Measurements from ENCODE around the gene GLI3. TPM values are rescaled to one million over a fixed set of nuclear protein-coding genes. Genes with fewer than 3 reads are reported as not detected.

Gene GLI3
- total RNA-seq, 2 donors from 2014 or later, result 0.17 to 0.74 TPM

- ATAC-seq (replicated peaks), result no peak
- H3K36me3 Mint-ChIP-seq (ENCODE audit: low read depth), result no peaks in the 10 kb centered on the region
- no peaks in the 10 kb centered on the region for H3K9me3 Mint-ChIP-seq
- H3K4me1 Mint-ChIP-seq, result no peaks in the 10 kb centered on the region
- H3K4me3 Mint-ChIP-seq, result no peak overlapping the region
- no peak overlapping the region for H3K27ac Mint-ChIP-seq
- H3K27me3 Mint-ChIP-seq, result peaks cover 5% of the 10 kb centered on the region
Observed at GRCh38 chr7:41975849-41976248, 261.2 kb downstream of the GLI3 start.

- H3K27me3 Mint-ChIP-seq, result no peaks in the 10 kb centered on the region
- H3K27ac Mint-ChIP-seq, result no peak overlapping the region
- H3K36me3 Mint-ChIP-seq (ENCODE audit: low read depth), result no peaks in the 10 kb centered on the region
- no peaks in the 10 kb centered on the region for H3K9me3 Mint-ChIP-seq
- no peaks in the 10 kb centered on the region for H3K4me1 Mint-ChIP-seq
- ATAC-seq (replicated peaks), result no peak
- no peak overlapping the region for H3K4me3 Mint-ChIP-seq
Observed at GRCh38 chr7:41974870-41975557, 262.0 kb downstream of the GLI3 start.

- Mint-ChIP-seq H3K27me3 (no peaks in the 10 kb centered on the region), H3K4me1 (no peaks in the 10 kb centered on the region), H3K27ac (no peak overlapping the region), H3K9me3 (no peaks in the 10 kb centered on the region), H3K4me3 (no peak overlapping the region), H3K36me3 (ENCODE audit: low read depth) (no peaks in the 10 kb centered on the region)
- no peak for ATAC-seq (replicated peaks)
Observed at GRCh38 chr7:41973202-41973730, 263.7 kb downstream of the GLI3 start.

- Mint-ChIP-seq H3K4me1 (no peaks in the 10 kb centered on the region), H3K4me3 (no peak overlapping the region), H3K27ac (no peak overlapping the region), H3K36me3 (ENCODE audit: low read depth) (no peaks in the 10 kb centered on the region), H3K27me3 (no peaks in the 10 kb centered on the region), H3K9me3 (no peaks in the 10 kb centered on the region)
- no peak for ATAC-seq (replicated peaks)
Observed at GRCh38 chr7:41972776-41973175, 264.2 kb downstream of the GLI3 start.

GRCh38 chr7:41972270-41972669, 264.7 kb downstream of the GLI3 start:
- Mint-ChIP-seq H3K27me3 (no peaks in the 10 kb centered on the region), H3K4me1 (no peaks in the 10 kb centered on the region), H3K4me3 (no peak overlapping the region), H3K27ac (no peak overlapping the region), H3K9me3 (no peaks in the 10 kb centered on the region), H3K36me3 (ENCODE audit: low read depth) (no peaks in the 10 kb centered on the region)
- ATAC-seq (replicated peaks), result no peak

GRCh38 chr7:41971640-41972187, 265.3 kb downstream of the GLI3 start:
- Mint-ChIP-seq H3K4me3 (no peak overlapping the region), H3K36me3 (ENCODE audit: low read depth) (no peaks in the 10 kb centered on the region), H3K27me3 (no peaks in the 10 kb centered on the region), H3K9me3 (no peaks in the 10 kb centered on the region), H3K27ac (no peak overlapping the region), H3K4me1 (no peaks in the 10 kb centered on the region)
- no peak for ATAC-seq (replicated peaks)

GRCh38 chr7:41970941-41971340, 266.1 kb downstream of the GLI3 start:
- H3K36me3 Mint-ChIP-seq (ENCODE audit: low read depth), result no peaks in the 10 kb centered on the region
- H3K4me1 Mint-ChIP-seq, result no peaks in the 10 kb centered on the region
- H3K4me3 Mint-ChIP-seq, result no peak overlapping the region
- no peaks in the 10 kb centered on the region for H3K9me3 Mint-ChIP-seq
- ATAC-seq (replicated peaks), result no peak
- no peak overlapping the region for H3K27ac Mint-ChIP-seq
- no peaks in the 10 kb centered on the region for H3K27me3 Mint-ChIP-seq

- ATAC-seq (replicated peaks), result no peak
- H3K27ac Mint-ChIP-seq, result no peak overlapping the region
- no peak overlapping the region for H3K4me3 Mint-ChIP-seq
- no peaks in the 10 kb centered on the region for H3K9me3 Mint-ChIP-seq
- H3K36me3 Mint-ChIP-seq (ENCODE audit: low read depth), result no peaks in the 10 kb centered on the region
- no peaks in the 10 kb centered on the region for H3K27me3 Mint-ChIP-seq
- no peaks in the 10 kb centered on the region for H3K4me1 Mint-ChIP-seq
Observed at GRCh38 chr7:41969561-41970105, 267.4 kb downstream of the GLI3 start.

- no peak overlapping the region for H3K4me3 Mint-ChIP-seq
- no peaks in the 10 kb centered on the region for H3K9me3 Mint-ChIP-seq
- no peaks in the 10 kb centered on the region for H3K36me3 Mint-ChIP-seq (ENCODE audit: low read depth)
- no peak for ATAC-seq (replicated peaks)
- no peak overlapping the region for H3K27ac Mint-ChIP-seq
- no peaks in the 10 kb centered on the region for H3K4me1 Mint-ChIP-seq
- no peaks in the 10 kb centered on the region for H3K27me3 Mint-ChIP-seq
Observed at GRCh38 chr7:41967156-41967555, 269.9 kb downstream of the GLI3 start.

- Mint-ChIP-seq H3K4me1 (no peaks in the 10 kb centered on the region), H3K27ac (no peak overlapping the region), H3K36me3 (ENCODE audit: low read depth) (no peaks in the 10 kb centered on the region), H3K9me3 (no peaks in the 10 kb centered on the region), H3K4me3 (no peak overlapping the region), H3K27me3 (no peaks in the 10 kb centered on the region)
- ATAC-seq (replicated peaks), result no peak
Observed at GRCh38 chr7:41965951-41966505, 271.0 kb downstream of the GLI3 start.

GRCh38 chr7:41964849-41965745, 271.9 kb downstream of the GLI3 start:
- H3K4me3 Mint-ChIP-seq, result no peak overlapping the region
- H3K9me3 Mint-ChIP-seq, result no peaks in the 10 kb centered on the region
- no peak overlapping the region for H3K27ac Mint-ChIP-seq
- no peaks in the 10 kb centered on the region for H3K36me3 Mint-ChIP-seq (ENCODE audit: low read depth)
- no peaks in the 10 kb centered on the region for H3K4me1 Mint-ChIP-seq
- no peaks in the 10 kb centered on the region for H3K27me3 Mint-ChIP-seq
- ATAC-seq (replicated peaks), result no peak

GRCh38 chr7:41964183-41964753, 272.7 kb downstream of the GLI3 start:
- H3K4me3 Mint-ChIP-seq, result no peak overlapping the region
- peaks cover under 1% of the 10 kb centered on the region for H3K27me3 Mint-ChIP-seq
- H3K4me1 Mint-ChIP-seq, result no peaks in the 10 kb centered on the region
- H3K27ac Mint-ChIP-seq, result no peak overlapping the region
- H3K9me3 Mint-ChIP-seq, result no peaks in the 10 kb centered on the region
- ATAC-seq (replicated peaks), result no peak
- no peaks in the 10 kb centered on the region for H3K36me3 Mint-ChIP-seq (ENCODE audit: low read depth)

- peaks cover 29% of the 10 kb centered on the region for H3K27me3 Mint-ChIP-seq
- no peak for ATAC-seq (replicated peaks)
- H3K27ac Mint-ChIP-seq, result no peak overlapping the region
- H3K4me3 Mint-ChIP-seq, result no peak overlapping the region
- H3K4me1 Mint-ChIP-seq, result no peaks in the 10 kb centered on the region
- H3K36me3 Mint-ChIP-seq (ENCODE audit: low read depth), result no peaks in the 10 kb centered on the region
- no peaks in the 10 kb centered on the region for H3K9me3 Mint-ChIP-seq
Observed at GRCh38 chr7:41956705-41957104, 280.3 kb downstream of the GLI3 start.

Data from activated T-helper 17 cell treated with anti-CD3 and anti-CD28 coated beads, Interleukin-2, amount 50 U/mL, for 72 hours (primary cell).